ENCODE data around the gene SLC51B.
A peak's percentile ranks its signal among the peaks of the same experiment; 100 is the strongest.
"Not testable (repeated sequence)": the region's sequence is repeated elsewhere in the genome, so short reads cannot be mapped to it uniquely, and the experiment has no call there.

SLC51B gene

DNA sequence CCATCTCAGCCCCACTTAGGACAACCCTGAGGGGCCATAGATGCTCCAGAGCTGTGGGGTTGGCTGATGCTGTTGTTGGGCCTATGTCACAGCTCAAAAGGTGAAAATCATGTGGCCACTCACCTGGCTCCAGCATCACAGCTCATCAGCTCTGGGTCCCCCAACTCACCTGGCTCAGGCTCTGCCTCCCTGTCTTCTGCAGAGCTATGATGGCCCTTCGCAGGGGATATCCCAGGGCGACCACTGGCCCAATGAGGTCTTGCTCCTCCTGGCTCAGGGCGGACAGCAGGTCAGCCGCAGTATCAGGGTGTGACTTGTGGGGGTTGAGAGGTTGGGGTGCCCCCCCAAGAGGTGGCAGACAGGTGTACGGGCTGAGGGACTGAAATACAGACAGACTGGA, 54.1 kb downstream of the SLC51B start:
- no peak for DNase-seq (ENCODE audit: low read depth in 1 of 2, low spot score in 1 of 2)

DNA sequence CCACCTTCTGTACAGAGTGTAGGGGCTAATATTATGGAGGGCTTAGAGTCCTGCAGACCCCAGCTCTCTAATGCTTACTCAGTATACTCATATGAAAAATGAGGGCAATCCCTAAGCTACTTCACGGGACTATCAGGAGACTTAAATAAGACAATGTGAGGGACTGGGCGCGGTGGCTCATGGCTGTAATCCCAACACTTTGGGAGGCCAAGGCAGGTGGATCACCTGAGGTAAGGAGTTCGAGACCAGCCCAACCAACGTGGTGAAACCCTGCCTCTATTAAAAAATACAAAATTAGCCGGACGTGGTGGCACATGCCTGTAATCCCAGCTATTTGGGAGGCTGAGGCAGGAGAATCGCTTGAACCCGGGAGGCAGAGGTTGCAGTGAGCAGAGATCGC, 54.6 kb downstream of the SLC51B start:
- not testable (repeated sequence) for DNase-seq (ENCODE audit: low read depth in 1 of 2, low spot score in 1 of 2)

DNA sequence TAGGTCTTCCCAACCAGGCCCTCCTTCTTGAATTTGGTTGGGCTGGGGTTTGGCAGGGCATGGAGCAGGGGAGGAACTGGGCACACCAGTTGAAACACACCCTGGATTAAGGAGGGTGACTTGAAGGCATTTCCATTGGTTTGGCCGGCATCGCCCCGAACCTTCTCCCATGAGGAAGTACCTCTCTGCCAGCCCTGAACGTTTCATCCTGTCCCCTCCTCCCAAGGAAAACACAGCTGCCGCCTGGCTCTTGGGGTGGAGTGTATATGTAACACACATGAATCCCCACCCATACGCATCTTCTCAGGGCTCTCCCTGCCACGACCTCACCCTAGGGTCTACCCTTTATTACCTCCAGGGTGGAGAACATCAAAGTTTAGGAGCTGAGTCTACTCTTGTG, 55.3 kb downstream of the SLC51B start:
- no peak for DNase-seq (ENCODE audit: low read depth in 1 of 2, low spot score in 1 of 2)

DNA sequence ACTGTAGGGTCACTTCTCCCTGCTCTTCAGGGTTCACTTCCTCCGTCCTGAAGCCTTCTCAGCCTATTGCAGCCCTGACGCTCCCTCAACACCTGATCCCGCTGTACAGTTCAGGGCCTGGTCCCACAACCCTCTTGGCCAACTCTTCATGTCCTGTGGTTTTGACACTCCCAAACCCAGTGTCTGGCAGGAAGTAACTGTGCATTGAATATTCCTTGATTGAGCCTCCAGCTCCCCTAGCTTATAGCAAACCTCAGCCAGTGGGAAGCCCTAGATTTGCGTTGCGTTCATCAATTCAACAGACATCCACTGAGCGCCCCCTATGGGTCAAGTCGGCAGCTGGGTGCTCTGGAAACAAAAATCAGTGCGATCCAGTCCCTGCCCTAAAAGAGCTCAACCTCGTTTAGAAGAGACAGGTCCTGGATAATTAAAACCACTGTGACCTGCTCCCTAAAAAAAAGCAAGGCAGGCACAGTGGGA, 56.3 kb downstream of the SLC51B start:
- DNase-seq (ENCODE audit: low read depth in 1 of 2, low spot score in 1 of 2) = peak in 1 of 2 donors; percentile 21

DNA sequence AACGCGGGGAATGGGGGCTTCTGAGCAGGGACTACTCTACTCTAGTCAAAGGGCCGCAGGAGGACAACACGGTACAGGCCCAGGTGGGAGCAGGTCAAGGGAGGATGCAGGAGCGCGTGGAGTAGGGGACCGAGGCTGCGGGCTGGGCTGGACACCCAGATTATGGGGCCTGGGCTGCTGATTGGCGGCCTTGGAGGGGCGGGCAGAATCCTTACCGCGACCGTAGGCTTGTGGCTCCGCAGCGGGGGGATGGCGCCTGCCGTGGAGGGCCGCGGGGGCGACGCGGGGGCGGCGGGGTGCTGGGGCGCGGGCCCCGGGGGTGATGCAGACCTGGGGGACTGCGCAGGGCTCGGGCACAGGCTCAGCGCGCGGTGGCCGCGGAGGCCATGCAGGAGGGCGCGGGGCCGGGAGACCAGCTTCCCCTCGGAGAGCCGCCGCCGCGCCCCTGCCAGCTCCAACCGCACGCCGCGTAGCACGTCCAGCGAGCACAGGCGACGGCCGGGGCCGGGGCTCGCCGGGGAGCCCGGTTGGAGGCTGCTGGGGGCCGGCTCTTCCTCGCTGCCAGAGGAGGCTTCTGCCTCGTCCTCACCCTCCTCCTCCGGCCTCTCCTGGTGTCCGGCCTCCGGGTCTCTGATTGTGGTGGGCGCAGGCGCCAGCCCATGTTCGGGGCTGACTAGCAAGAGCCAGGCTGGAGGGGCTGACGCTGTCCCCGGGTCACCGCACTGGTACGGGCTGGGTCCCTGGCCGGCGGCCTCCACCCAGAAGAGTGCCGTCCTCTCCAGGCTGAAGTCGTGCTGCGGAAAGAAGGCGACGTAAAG, 56.9 kb downstream of the SLC51B start:
- DNase-seq (ENCODE audit: low read depth in 1 of 2, low spot score in 1 of 2) = no peak

DNA sequence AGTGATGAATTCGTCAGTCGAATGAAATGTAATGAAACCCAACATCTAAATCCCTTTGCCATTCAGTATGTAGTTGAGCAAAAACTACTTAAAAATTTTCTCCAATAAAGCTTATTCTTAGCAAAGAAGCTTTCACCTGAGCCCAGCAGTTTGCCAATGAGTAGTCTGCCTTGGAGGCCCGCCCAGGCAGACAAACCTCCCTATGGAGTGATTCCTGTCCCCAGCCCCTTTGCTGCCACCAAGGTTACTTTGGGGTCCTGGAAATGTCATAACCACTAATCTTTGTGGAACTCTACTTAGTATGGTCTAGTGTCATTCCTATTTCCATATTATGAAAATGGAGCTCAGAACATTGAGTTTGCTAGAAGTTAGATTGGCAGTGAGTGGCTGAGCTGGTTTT, 57.7 kb downstream of the SLC51B start:
- DNase-seq (ENCODE audit: low read depth in 1 of 2, low spot score in 1 of 2) = no peak
